ENCODE measurements around the gene ETS1. TPM values are rescaled to one million over a fixed set of nuclear protein-coding genes. Genes with fewer than 3 reads are reported as not detected.
"Not testable (repeated sequence)": the region's sequence is repeated elsewhere in the genome, so short reads cannot be mapped to it uniquely, and the experiment has no call there.

Gene ETS1
- total RNA-seq, 4 donors from 2014 or later = 72.4 to 211 (median 165) TPM

- ATAC-seq (ENCODE audit: low FRiP score) (no peak), DNase-seq (ENCODE audit: low spot score) (no peak)
- TF ChIP-seq CTCF (IDR thresholded peaks at IDR 0.05) = no peak
Observed at GRCh38 chr11:128448200-128448886, 139.0 kb downstream of the ETS1 start.

- no peak for ATAC-seq (ENCODE audit: low FRiP score)
Observed at GRCh38 chr11:128447233-128447632, 140.1 kb downstream of the ETS1 start.

GRCh38 chr11:128445921-128446320 lies 141.4 kb downstream of the ETS1 start:
- not testable (repeated sequence) for ATAC-seq (ENCODE audit: low FRiP score); DNase-seq (ENCODE audit: low spot score)

More at GRCh38 chr11:128447233-128447632, 140.1 kb downstream of the ETS1 start:
- TF ChIP-seq CTCF (IDR thresholded peaks at IDR 0.05) = no peak
- DNase-seq (ENCODE audit: low spot score) = no peak

GRCh38 chr11:128437136-128437535 lies 150.2 kb downstream of the ETS1 start:
- no peak for TF ChIP-seq CTCF (IDR thresholded peaks at IDR 0.05)
- DNase-seq (ENCODE audit: low spot score) (no peak), ATAC-seq (ENCODE audit: low FRiP score) (no peak)

GRCh38 chr11:128434818-128435217 lies 152.5 kb downstream of the ETS1 start:
- no peak for DNase-seq (ENCODE audit: low spot score)
- no peak for ATAC-seq (ENCODE audit: low FRiP score)
- no peak for TF ChIP-seq CTCF (IDR thresholded peaks at IDR 0.05)

GRCh38 chr11:128434411-128434810 lies 152.9 kb downstream of the ETS1 start:
- TF ChIP-seq CTCF (IDR thresholded peaks at IDR 0.05) = no peak
- no peak for ATAC-seq (ENCODE audit: low FRiP score)
- DNase-seq (ENCODE audit: low spot score) = no peak

- ATAC-seq (ENCODE audit: low FRiP score) (no peak), DNase-seq (ENCODE audit: low spot score) (no peak)
- no peak for TF ChIP-seq CTCF (IDR thresholded peaks at IDR 0.05)
Observed at GRCh38 chr11:128432926-128433325, 154.4 kb downstream of the ETS1 start.
